ENCODE data around the gene RNPEPL1.
"Not testable (repeated sequence)": the region's sequence is repeated elsewhere in the genome, so short reads cannot be mapped to it uniquely, and the experiment has no call there.

Gene RNPEPL1

GRCh38 chr2:240561325-240561971, 6.8 kb upstream of the RNPEPL1 start:
- DNase-seq, result peak; percentile 41
- in situ Hi-C loops (cut with HindIII; ENCODE audit: low pct_ligation_motif_present, low pct_unique_long_range_greater_than_20kb, low sequenced_read_pairs), result no loop called here

GRCh38 chr2:240563231-240563630, 5.1 kb upstream of the RNPEPL1 start:
- in situ Hi-C loops (cut with HindIII; ENCODE audit: low pct_ligation_motif_present, low pct_unique_long_range_greater_than_20kb, low sequenced_read_pairs); DNase-seq: not testable (repeated sequence)

DNA sequence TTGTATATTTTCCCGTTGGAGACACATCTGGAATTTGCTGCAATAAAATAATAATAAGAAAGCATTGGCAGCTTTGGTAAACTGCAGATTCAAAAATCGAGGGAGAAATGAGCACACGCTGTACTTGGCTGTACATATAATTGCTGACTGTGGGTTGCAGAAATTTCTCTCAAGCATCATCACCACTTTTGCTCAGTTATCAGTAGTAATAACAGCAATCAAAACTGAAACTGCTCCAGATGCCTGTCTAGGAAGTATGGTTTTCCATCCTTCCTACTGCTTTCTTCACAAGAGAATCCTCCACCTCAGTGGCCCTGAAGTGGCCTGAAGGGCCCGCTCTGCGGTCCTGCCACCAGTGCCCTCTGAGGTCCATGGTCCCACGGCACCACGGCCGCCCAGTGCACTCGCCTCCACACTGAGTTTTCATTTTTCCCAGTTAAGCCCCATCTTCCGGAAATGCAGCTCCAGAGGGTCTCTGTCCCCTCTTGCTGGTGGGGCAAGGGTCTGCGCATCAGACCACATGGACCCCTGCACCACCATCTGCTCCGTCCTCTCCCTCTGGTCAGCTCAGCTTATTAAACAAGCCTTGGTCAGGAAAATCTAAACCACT, 4.2 kb upstream of the RNPEPL1 start:
- in situ Hi-C loops (cut with HindIII; ENCODE audit: low pct_ligation_motif_present, low pct_unique_long_range_greater_than_20kb, low sequenced_read_pairs), result no loop called here
- DNase-seq, result no peak

- no peak for DNase-seq
- in situ Hi-C loops (cut with HindIII; ENCODE audit: low pct_ligation_motif_present, low pct_unique_long_range_greater_than_20kb, low sequenced_read_pairs), result no loop called here
These were observed 3.5 kb upstream of the RNPEPL1 start for GRCh38 chr2:240564561-240565332.

DNA sequence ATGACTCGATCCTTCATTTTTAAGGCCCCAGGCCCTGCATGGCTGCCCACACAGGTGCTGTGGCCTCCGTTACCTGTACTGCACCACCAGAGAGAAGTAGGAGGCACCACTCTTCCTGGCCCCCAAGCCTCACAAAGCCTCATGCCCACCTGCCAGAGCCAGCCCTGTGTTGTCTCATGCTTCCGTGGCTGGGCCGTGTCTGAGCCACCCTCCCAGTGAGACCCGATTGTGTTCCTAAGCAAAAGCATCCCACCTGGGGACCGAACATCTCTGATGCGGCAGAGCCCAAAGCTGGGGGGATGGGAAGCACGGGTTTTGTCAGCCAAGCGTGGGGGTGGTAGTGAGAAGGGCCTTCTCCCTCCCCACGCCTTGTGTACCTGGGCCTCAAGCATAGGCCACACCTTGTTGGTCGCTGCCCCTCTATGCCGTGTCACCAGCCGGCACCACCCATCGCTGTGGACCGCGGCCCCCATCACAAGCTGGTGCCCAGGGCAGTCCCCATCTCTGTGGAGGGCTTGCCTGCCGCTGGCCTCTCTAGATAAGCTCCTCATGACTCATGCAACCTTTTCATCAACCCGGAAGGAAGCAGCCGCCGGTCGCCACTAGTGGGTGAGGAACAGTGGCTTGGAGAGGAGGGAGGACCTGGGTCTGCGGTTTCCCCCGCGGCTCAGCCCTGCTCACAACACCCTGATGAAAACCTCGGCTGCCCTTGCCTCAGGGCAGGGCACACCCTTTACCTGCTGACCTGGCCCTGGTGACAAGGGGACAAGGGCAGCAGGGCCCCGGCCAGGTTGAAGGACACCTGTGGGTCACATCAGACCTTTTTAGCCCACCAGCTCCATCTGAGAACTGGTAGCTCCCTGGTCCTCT, 2.7 kb upstream of the RNPEPL1 start:
- peak; percentile 93 for DNase-seq
- in situ Hi-C loops (cut with HindIII; ENCODE audit: low pct_ligation_motif_present, low pct_unique_long_range_greater_than_20kb, low sequenced_read_pairs), result no loop called here

- peak; percentile 94 for DNase-seq
- in situ Hi-C loops (cut with HindIII; ENCODE audit: low pct_ligation_motif_present, low pct_unique_long_range_greater_than_20kb, low sequenced_read_pairs), result no loop called here
These were observed 1.8 kb upstream of the RNPEPL1 start for GRCh38 chr2:240566203-240567136.

- in situ Hi-C loops (cut with HindIII; ENCODE audit: low pct_ligation_motif_present, low pct_unique_long_range_greater_than_20kb, low sequenced_read_pairs), result no loop called here
- no peak for DNase-seq
These were observed 980 bp upstream of the RNPEPL1 start for GRCh38 chr2:240567137-240567871.

DNA sequence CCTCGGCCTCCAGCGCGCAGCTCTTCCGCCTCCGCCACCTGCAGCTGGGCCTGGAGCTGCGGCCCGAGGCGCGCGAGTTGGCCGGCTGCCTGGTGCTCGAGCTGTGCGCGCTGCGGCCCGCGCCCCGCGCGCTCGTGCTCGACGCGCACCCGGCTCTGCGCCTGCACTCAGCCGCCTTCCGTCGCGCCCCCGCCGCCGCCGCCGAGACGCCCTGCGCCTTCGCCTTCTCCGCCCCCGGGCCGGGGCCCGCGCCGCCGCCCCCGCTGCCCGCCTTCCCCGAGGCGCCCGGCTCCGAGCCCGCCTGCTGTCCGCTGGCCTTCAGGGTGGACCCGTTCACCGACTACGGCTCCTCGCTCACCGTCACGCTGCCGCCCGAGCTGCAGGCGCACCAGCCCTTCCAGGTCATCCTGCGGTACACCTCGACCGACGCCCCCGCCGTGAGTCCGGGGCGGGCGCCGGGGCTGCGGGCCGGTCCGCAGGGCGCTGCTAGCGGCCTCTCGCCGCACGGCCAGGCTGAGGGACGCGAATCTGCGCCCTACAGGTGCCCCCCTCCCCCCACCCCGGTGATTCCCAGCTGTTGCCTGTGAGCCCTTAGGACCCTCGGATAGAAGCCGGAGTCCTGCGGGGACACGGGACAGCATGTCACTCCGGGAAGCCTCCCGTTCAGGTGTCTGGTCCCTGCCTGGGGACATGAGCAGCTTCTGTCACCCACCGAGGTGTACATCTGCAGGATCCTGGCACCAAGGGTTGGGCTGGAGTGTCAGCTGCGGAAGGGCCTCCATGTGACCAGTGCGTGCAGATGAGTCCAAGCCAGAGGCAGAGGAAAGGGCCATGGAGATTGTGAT, 616 bp downstream of the RNPEPL1 start:
- in situ Hi-C loops (cut with HindIII; ENCODE audit: low pct_ligation_motif_present, low pct_unique_long_range_greater_than_20kb, low sequenced_read_pairs), result no loop called here
- DNase-seq, result peak; percentile 60

DNA sequence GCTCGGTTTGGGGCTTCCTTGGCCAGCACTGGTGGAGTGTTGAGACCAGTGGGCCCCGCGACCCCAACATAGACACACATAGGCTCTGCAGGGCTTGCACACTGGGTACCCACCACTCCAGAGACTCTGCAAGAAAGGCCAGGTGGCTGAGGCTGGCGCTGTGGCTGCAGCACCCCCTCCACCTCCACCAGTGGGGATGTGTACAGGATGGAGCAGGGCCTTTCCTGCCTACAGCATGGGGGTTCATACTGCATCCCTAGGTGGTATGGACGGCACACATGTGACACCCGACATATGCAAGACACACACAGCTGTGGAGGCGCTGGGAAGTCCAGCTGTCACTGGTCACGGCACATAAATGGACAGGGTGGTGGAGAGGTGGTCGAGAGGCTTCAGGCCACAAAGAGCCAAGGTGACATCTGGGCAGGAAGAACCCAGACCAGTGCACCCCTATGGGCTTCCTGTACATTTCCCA, 1.3 kb downstream of the RNPEPL1 start:
- in situ Hi-C loops (cut with HindIII; ENCODE audit: low pct_ligation_motif_present, low pct_unique_long_range_greater_than_20kb, low sequenced_read_pairs), result no loop called here
- no peak for DNase-seq

GRCh38 chr2:240569998-240570530, 1.8 kb downstream of the RNPEPL1 start:
- DNase-seq, result no peak
- in situ Hi-C loops (cut with HindIII; ENCODE audit: low pct_ligation_motif_present, low pct_unique_long_range_greater_than_20kb, low sequenced_read_pairs), result no loop called here

GRCh38 chr2:240570531-240571313, 2.4 kb downstream of the RNPEPL1 start:
- DNase-seq, result no peak
- in situ Hi-C loops (cut with HindIII; ENCODE audit: low pct_ligation_motif_present, low pct_unique_long_range_greater_than_20kb, low sequenced_read_pairs), result no loop called here

DNA sequence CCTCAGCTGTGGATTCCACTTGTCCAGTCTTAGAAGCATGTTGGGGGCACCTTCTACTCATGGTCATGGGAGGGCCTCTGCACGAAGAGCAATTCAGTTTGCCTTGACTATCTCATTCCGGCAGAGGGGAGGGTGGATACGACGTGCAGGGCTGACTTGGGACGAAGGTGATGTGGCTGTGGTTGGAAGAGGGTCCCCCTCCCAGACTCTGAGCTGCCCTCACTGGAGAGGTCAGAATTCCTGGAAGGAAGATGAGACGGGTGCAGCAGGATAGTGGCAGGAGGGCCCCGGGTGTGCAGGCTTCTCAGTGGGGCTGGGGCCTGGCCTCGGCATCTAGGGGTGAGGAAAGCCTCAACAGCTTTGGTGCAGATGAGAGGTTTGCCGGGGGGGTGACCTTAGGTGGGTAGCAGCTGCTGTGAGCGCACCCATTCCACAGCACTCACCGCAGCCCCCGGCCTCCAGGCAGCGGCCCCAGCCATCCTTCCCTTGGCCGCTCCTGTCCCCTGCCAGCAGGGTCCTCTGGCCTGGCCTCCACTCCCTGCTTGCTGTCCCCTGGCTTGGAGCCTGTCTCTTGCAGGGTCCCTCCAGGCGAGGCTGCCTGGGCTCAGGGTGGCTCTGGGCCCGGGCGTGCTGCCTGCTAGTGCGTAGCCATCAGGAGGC, 3.2 kb downstream of the RNPEPL1 start:
- DNase-seq, result no peak
- in situ Hi-C loops (cut with HindIII; ENCODE audit: low pct_ligation_motif_present, low pct_unique_long_range_greater_than_20kb, low sequenced_read_pairs), result no loop called here

- no peak for DNase-seq
- in situ Hi-C loops (cut with HindIII; ENCODE audit: low pct_ligation_motif_present, low pct_unique_long_range_greater_than_20kb, low sequenced_read_pairs), result no loop called here
These were observed 4.1 kb downstream of the RNPEPL1 start for GRCh38 chr2:240572141-240573031.

GRCh38 chr2:240573071-240573515, 4.8 kb downstream of the RNPEPL1 start:
- DNase-seq, result no peak
- in situ Hi-C loops (cut with HindIII; ENCODE audit: low pct_ligation_motif_present, low pct_unique_long_range_greater_than_20kb, low sequenced_read_pairs), result no loop called here
